Vagina (tissue), 2 donors: ENCODE measurements around the gene CYP2F1.

Source experiments
- POLR2AphosphoS5 ChIP-seq, 2 donors: sonication (generic); formaldehyde crosslinking; IDR thresholded peaks; one replicate each; pipeline ENCODE4 v1.9.0; 2017; ENCODE audit warnings: antibody characterized with exemption in 2 of 2, mild to moderate bottlenecking in 2 of 2, low read depth in 1 of 2; ENCODE audit not compliant: insufficient read depth in 1 of 2
- TF ChIP-seq, protein P1 (sequence below), 3 experiments: fragments of 450-650 bp in 2 of 3; fragments of 200-600 bp in 1 of 3; sonication (generic) in 1 of 3; IDR thresholded peaks; one replicate each; pipeline ENCODE4 v1.5.1; 2017 to 2019; ENCODE audit warnings: antibody characterized with exemption in 3 of 3, mild to moderate bottlenecking in 2 of 3, moderate library complexity in 2 of 3

DNA sequence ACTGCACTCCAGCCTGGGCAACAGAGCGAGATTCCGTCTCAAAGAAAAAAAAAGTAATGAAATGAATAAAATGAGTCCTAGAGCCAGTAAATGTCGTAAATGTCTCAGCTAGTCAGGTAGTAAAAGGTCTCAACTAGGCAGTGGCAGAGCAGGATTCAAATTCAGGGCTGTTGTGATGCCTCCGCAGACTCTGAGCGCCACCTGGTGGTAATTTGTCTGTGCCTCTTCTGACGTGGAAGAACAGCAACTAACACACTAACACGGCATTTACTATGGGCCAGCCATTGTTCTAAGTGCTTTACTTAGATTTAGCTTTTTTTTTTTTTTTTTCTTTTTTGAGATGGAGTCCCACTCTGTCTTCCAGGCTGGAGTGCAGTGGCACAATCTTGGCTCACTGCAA lies 30.2 kb downstream of the CYP2F1 start:
- TF ChIP-seq, protein P1, sequence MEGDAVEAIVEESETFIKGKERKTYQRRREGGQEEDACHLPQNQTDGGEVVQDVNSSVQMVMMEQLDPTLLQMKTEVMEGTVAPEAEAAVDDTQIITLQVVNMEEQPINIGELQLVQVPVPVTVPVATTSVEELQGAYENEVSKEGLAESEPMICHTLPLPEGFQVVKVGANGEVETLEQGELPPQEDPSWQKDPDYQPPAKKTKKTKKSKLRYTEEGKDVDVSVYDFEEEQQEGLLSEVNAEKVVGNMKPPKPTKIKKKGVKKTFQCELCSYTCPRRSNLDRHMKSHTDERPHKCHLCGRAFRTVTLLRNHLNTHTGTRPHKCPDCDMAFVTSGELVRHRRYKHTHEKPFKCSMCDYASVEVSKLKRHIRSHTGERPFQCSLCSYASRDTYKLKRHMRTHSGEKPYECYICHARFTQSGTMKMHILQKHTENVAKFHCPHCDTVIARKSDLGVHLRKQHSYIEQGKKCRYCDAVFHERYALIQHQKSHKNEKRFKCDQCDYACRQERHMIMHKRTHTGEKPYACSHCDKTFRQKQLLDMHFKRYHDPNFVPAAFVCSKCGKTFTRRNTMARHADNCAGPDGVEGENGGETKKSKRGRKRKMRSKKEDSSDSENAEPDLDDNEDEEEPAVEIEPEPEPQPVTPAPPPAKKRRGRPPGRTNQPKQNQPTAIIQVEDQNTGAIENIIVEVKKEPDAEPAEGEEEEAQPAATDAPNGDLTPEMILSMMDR (IDR thresholded peaks at IDR 0.05), result peak; percentile 73 to 78 (median 77)
- TF ChIP-seq POLR2AphosphoS5 (IDR thresholded peaks at IDR 0.05; ENCODE audit: insufficient read depth in 1 of 2, low read depth in 1 of 2), result no peak
